OCI-LY7 (cell line): ENCODE results near the gene RHOBTB3. TPM values are rescaled to one million over a fixed set of nuclear protein-coding genes. Genes with fewer than 3 reads are reported as not detected.

ENCODE experiments used
- BruUV-seq: library from RNA; stranded (reverse); fragments of 400-500 nt; replicated peaks from 2 replicates; lab custom pipeline; 2021; lab: Mats Ljungman, UMichigan
- CTCF ChIA-PET: fragments of 300-600 bp; sonication (Branson Sonifier 250); formaldehyde crosslinking; loops from one replicate; lab custom pipeline; 2022; ENCODE audit warnings: antibody characterized with exemption; ENCODE audit not compliant: unreplicated experiment; lab: Charles Lee
- POLR2A ChIA-PET: fragments of 300-600 bp; sonication (Branson Sonifier 250); formaldehyde crosslinking; loops from one replicate; lab custom pipeline; 2022; ENCODE audit warnings: antibody characterized with exemption; lab: Charles Lee
- DNase-seq: peaks from one replicate; pipeline ENCODE4 v3.0.0-alpha.2; 2015; ENCODE audit warnings: low spot score
- H2AFZ ChIP-seq: fragments of 200-600 bp; sonication (generic), shearing (Covaris generic); 2 replicates; pipeline ENCODE4 v1.6.1; 2014; ENCODE audit warnings: mild to moderate bottlenecking, antibody characterized with exemption, low read length, moderate library complexity
- H3K27ac ChIP-seq: fragments of 200-600 bp; sonication (generic); 2 replicates; pipeline ENCODE4 v1.5.1; 2014; ENCODE audit warnings: mixed run types, low read depth, mild to moderate bottlenecking, moderate library complexity, low read length, inconsistent platforms; ENCODE audit not compliant: poor library complexity, severe bottlenecking
- H3K36me3 ChIP-seq: fragments of 200-600 bp; sonication (generic); 2 replicates; pipeline ENCODE4 v1.6.1; 2014; ENCODE audit warnings: mild to moderate bottlenecking, antibody characterized with exemption, low read length, moderate library complexity, mixed read lengths; ENCODE audit not compliant: insufficient read depth
- H3K4me1 ChIP-seq: fragments of 200-600 bp; sonication (generic); 2 replicates; pipeline ENCODE4 v1.5.1; 2014; ENCODE audit warnings: mild to moderate bottlenecking, low read length; ENCODE audit not compliant: insufficient read depth, poor library complexity, severe bottlenecking
- H3K4me2 ChIP-seq: fragments of 200-600 bp; sonication (generic); 2 replicates; pipeline ENCODE4 v1.6.1; 2014; ENCODE audit warnings: mild to moderate bottlenecking, low read length
- H3K4me3 ChIP-seq: fragments of 200-600 bp; sonication (generic); 2 replicates; pipeline ENCODE4 v1.5.1; 2014; ENCODE audit warnings: mild to moderate bottlenecking, low read depth, low read length; ENCODE audit not compliant: poor library complexity, severe bottlenecking
- H3K79me2 ChIP-seq: fragments of 200-600 bp; sonication (generic); 2 replicates; pipeline ENCODE4 v1.6.1; 2016; ENCODE audit warnings: low read depth, mild to moderate bottlenecking, low read length, moderate library complexity, mixed read lengths; ENCODE audit not compliant: insufficient read depth
- H3K9me2 ChIP-seq: fragments of 200-600 bp; sonication (generic); 2 replicates; pipeline ENCODE4 v1.6.1; 2016; ENCODE audit warnings: mild to moderate bottlenecking, low read length, mixed read lengths; ENCODE audit not compliant: insufficient read depth
- H3K9me3 ChIP-seq: fragments of 200-600 bp; sonication (generic); 2 replicates; pipeline ENCODE4 v1.6.1; 2014; ENCODE audit warnings: mild to moderate bottlenecking, mixed run types, low read length, mixed read lengths
- H4K20me1 ChIP-seq: fragments of 200-600 bp; sonication (generic); 2 replicates; pipeline ENCODE4 v1.6.1; 2014; ENCODE audit warnings: mild to moderate bottlenecking, antibody characterized with exemption, low read length, moderate library complexity, mixed read lengths; ENCODE audit not compliant: insufficient read depth
- EZH2phosphoT487 ChIP-seq: fragments of 200-600 bp; sonication (generic); IDR thresholded peaks from 2 replicates; pipeline ENCODE4 v1.6.1; 2018; ENCODE audit warnings: low read depth, borderline replicate concordance, mild to moderate bottlenecking, mixed run types, antibody characterized with exemption, low read length, moderate library complexity, mixed read lengths
- intact Hi-C: fragments of 100-400 bp; cut with micrococcal nuclease; formaldehyde crosslinking; loops from one replicate; pipeline ENCODE4 v1.10.0; 2022; ENCODE audit not compliant: unreplicated experiment
- total RNA-seq, 2 experiments: library from RNA; depleted of rRNA in 1 of 2; stranded (reverse); fragments of >200 nt in 1 of 2; shearing (Covaris generic) in 1 of 2; gene quantifications; 2 replicates each; pipeline ENCODE4 v1.2.3, GENCODE V29; 2014 to 2022
- TF ChIP-seq, protein P1 (sequence below): fragments of 200-600 bp; sonication (generic); conservative IDR thresholded peaks from 2 replicates; pipeline ENCODE4 v1.5.1; 2014; ENCODE audit warnings: mild to moderate bottlenecking, antibody characterized with exemption, low read length, moderate library complexity, mixed read lengths

The RHOBTB3 gene
- total RNA-seq, 2 experiments from 2014 or later = 0.51 to 4.0 TPM

DNA sequence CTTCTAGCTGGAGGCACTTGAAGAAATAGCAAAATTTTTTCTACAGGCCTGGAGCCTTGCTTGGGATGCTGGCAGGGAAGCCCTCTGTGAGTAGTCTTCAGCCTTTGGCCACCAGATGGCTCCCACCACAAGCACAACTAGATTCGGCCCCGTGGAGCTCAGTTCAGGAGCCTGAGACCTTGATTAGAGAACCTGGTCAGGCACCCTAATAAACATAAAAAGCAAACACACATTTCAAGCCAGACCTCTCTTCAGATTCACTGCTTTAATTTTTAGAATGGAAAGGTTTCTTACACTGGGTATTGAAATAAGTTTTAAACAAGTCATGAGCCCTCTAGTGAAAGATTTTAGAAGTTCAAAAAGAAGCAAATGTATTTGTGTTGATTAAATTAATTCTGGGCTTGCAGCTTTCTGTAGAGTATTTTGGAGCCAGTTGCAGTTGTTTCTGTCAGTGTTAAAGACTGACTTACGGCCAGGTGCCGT, 50.0 kb downstream of the RHOBTB3 start:
- peak overlapping the region; percentile 96 for H2AFZ ChIP-seq

DNA sequence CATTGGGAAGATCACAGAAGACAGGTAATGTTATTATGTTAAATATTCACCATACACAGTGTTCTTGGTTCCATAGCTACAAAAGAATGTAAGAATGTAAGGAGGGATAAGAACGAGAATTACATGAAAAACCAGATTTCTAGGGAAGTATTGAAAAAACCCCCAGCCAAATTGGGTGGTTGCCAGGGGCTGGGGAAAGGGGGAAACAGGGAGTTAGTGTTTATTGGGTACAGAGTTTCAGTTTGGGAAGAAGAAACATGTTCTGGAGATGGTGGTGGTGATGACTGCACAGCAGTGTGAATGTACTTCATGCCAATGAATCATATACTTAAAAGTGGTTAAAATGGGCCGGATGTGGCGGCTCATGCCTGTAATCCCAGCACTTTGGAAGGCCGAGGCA, 51.0 kb downstream of the RHOBTB3 start:
- Histone ChIP-seq H2AFZ (no peak overlapping the region), H3K4me2 (no peak overlapping the region), H3K27ac (no peak overlapping the region), H3K4me1 (no peaks in the 10 kb centered on the region), H3K4me3 (no peak overlapping the region), H3K9me2 (no peaks in the 10 kb centered on the region), H3K79me2 (no peaks in the 10 kb centered on the region), H3K9me3 (no peaks in the 10 kb centered on the region), H3K36me3 (no peaks in the 10 kb centered on the region), H4K20me1 (no peaks in the 10 kb centered on the region)
- no peak for TF ChIP-seq EZH2phosphoT487
- TF ChIP-seq, protein P1, sequence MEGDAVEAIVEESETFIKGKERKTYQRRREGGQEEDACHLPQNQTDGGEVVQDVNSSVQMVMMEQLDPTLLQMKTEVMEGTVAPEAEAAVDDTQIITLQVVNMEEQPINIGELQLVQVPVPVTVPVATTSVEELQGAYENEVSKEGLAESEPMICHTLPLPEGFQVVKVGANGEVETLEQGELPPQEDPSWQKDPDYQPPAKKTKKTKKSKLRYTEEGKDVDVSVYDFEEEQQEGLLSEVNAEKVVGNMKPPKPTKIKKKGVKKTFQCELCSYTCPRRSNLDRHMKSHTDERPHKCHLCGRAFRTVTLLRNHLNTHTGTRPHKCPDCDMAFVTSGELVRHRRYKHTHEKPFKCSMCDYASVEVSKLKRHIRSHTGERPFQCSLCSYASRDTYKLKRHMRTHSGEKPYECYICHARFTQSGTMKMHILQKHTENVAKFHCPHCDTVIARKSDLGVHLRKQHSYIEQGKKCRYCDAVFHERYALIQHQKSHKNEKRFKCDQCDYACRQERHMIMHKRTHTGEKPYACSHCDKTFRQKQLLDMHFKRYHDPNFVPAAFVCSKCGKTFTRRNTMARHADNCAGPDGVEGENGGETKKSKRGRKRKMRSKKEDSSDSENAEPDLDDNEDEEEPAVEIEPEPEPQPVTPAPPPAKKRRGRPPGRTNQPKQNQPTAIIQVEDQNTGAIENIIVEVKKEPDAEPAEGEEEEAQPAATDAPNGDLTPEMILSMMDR = no peak
- intact Hi-C loops = loop anchor here (5.0 to 10.0 kb wide), 3 partner anchors 120 to 555 kb away; no protein-coding TSS in a partner anchor
- POLR2A ChIA-PET = interaction anchor here (0.6 to 2.5 kb wide), 16 partner anchors 10 to 115 kb away, joined by 3 to 11 read pairs (median 4); no protein-coding TSS in a partner anchor
- CTCF ChIA-PET = interaction anchor here (0.6 to 1.8 kb wide), 3 partner anchors 13 to 66 kb away, joined by 3 to 11 read pairs (median 10); no protein-coding TSS in a partner anchor
- DNase-seq = no peak
- no TSS peak for BruUV-seq

More for the DNA sequence above, 50.0 kb downstream of the RHOBTB3 start:
- DNase-seq = peak; percentile 88
- H3K9me2 ChIP-seq = no peaks in the 10 kb centered on the region
- no peaks in the 10 kb centered on the region for H3K79me2 ChIP-seq
- H3K27ac ChIP-seq = no peak overlapping the region
- intact Hi-C loops = loop anchor here (1.0 to 10.0 kb wide), 7 partner anchors 27 to 556 kb away; no protein-coding TSS in a partner anchor
- ChIA-PET CTCF (interaction anchor here (0.6 to 1.8 kb wide), 10 partner anchors 10 to 137 kb away, joined by 3 to 11 read pairs (median 4); no protein-coding TSS in a partner anchor), POLR2A (interaction anchor here (0.6 to 1.6 kb wide), 15 partner anchors 11 to 1309 kb away, joined by 3 to 13 read pairs (median 3); no protein-coding TSS in a partner anchor)
- peak overlapping the region; percentile 43 for H3K4me2 ChIP-seq
- H3K4me3 ChIP-seq = no peak overlapping the region
- no peaks in the 10 kb centered on the region for H3K4me1 ChIP-seq
- no peaks in the 10 kb centered on the region for H3K36me3 ChIP-seq
- no peak for TF ChIP-seq EZH2phosphoT487
- TF ChIP-seq, protein P1 = peak; percentile 100
- BruUV-seq = no TSS peak
- no peaks in the 10 kb centered on the region for H4K20me1 ChIP-seq
- H3K9me3 ChIP-seq = no peaks in the 10 kb centered on the region

DNA sequence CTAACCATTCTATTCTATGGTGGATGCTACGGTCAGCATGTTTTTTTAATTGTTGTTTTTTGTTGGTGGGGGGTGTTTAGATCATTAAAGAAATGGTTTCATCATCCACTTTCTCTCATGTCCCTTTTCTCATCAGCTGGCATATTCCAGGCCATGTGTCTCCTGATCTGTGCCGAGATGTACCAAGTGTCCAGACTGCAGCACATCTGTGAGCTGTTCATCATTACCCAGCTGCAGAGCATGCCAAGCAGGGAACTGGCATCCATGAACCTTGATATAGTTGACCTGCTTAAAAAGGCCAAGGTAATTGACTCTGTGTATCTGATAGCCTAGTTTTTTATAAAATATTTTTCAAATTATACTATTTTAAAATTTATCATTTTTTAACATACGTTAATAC, 52.5 kb downstream of the RHOBTB3 start:
- Histone ChIP-seq H3K27ac (no peak overlapping the region), H3K4me1 (no peaks in the 10 kb centered on the region), H2AFZ (no peak overlapping the region), H3K36me3 (no peaks in the 10 kb centered on the region), H3K4me3 (no peak overlapping the region), H3K79me2 (no peaks in the 10 kb centered on the region), H3K9me2 (no peaks in the 10 kb centered on the region), H3K4me2 (no peak overlapping the region), H3K9me3 (no peaks in the 10 kb centered on the region), H4K20me1 (no peaks in the 10 kb centered on the region)
- intact Hi-C loops = loop anchor here (5.0 to 10.0 kb wide), 3 partner anchors 121 to 554 kb away; no protein-coding TSS in a partner anchor
- TF ChIP-seq, protein P1 = no peak
- no peak for TF ChIP-seq EZH2phosphoT487
- ChIA-PET CTCF (interaction anchor here (0.8 to 1.1 kb wide), 2 partner anchors 24 to 53 kb away, joined by 4 read pairs; no protein-coding TSS in a partner anchor), POLR2A (interaction anchor here (0.6 to 2.5 kb wide), 5 partner anchors 35 to 83 kb away, joined by 3 to 11 read pairs (median 3); no protein-coding TSS in a partner anchor)
- no TSS peak for BruUV-seq
- DNase-seq = no peak
